Measurements from ENCODE around the gene TMEM51. TPM values are rescaled to one million over a fixed set of nuclear protein-coding genes. Genes with fewer than 3 reads are reported as not detected.

Gene TMEM51
- total RNA-seq, 1 donor from 2014 or later, result 4.7 TPM

GRCh38 chr1:15205586-15206346 is 52.2 kb downstream of the TMEM51 start:
- DNase-seq (ENCODE audit: missing footprints) (no peak), ATAC-seq (no peak)
- intact Hi-C loops (cut with DNase I), result loop anchor here (2.0 kb wide), 1 partner anchor 67 kb away; no protein-coding TSS in a partner anchor

- intact Hi-C loops (cut with DNase I), result no loop called here
- DNase-seq (ENCODE audit: missing footprints) (no peak), ATAC-seq (no peak)
Observed at GRCh38 chr1:15206418-15207030, 53.0 kb downstream of the TMEM51 start.

- intact Hi-C loops (cut with DNase I), result no loop called here
- ATAC-seq, result no peak
- DNase-seq (ENCODE audit: missing footprints), result no peak
Observed at GRCh38 chr1:15207031-15207828, 53.7 kb downstream of the TMEM51 start.

DNA sequence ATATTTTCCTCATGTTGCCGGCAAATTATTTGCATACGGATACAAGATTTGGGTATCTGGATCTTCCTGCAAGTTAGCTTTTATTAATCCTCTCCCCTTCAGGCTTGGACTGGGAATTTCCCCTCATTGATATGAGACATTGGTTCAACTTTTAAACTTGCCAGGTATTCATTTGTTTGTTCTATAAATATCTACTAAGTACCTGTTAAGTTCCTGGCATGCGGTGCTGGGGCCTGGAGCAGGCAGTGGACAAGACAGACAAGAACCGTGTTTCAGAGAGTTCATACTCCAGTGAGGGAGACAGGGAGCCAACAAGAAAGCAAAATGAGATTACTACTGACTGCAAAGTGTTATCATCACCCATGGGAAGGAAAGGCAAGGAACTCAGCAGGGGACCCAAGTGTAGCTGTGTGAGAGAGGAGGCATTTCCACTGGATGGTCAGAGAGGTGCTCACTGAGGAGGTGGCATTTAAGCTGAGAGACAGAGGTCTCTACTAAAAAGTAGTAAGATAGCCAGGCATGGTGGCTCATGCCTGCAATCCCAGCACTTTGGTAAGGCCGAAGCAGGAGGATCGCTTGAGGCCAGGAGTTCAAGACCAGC is 54.4 kb downstream of the TMEM51 start:
- no peak for DNase-seq (ENCODE audit: missing footprints)
- intact Hi-C loops (cut with DNase I), result no loop called here

GRCh38 chr1:15210651-15211375 is 57.3 kb downstream of the TMEM51 start:
- DNase-seq (ENCODE audit: missing footprints) (no peak), ATAC-seq (peak; percentile 33)
- intact Hi-C loops (cut with DNase I), result loop anchor here (5.0 kb wide), 1 partner anchor 59 kb away; the partner anchor contains the start of gene TMEM51

More for the DNA sequence above, 54.4 kb downstream of the TMEM51 start:
- ATAC-seq, result no peak

GRCh38 chr1:15211424-15211823 is 57.9 kb downstream of the TMEM51 start:
- intact Hi-C loops (cut with DNase I), result loop anchor here (5.0 kb wide), 1 partner anchor 59 kb away; the partner anchor contains the start of gene TMEM51
- DNase-seq (ENCODE audit: missing footprints) (no peak), ATAC-seq (no peak)

DNA sequence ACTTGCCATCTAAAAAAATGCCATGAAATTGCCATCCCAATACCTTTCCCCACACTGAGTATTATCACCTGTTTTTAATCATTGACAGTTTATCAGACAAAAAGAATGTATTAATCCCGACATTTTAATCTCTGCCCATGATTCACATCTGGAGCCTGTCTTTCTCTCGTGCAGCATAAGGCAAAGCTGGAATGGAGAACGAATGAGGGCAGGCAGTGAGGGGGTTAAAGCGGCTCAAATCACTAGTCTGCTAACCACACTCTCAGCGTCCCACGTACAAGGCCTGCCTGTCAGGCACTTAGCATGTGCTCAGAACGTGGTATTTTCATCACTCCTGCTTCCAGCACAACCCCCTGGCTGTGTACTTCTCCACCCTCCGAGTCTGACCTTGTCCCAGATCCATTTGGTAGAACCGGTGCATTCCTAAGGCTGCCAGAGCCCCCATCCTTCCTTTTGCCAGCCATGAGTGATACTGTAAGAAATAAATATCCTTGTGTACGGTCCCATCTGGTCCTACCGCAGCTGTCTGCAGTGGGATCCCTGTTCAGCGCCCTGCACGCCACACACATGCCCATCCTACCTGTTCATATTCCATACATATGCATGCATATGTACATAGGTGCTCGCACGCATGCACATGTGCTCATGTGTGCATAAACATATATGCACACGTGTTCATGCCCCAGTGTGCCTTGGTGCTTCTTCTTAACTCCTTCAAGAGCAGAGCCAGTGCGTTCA is 58.8 kb downstream of the TMEM51 start:
- DNase-seq (ENCODE audit: missing footprints), result no peak
- no peak for ATAC-seq
- intact Hi-C loops (cut with DNase I), result loop anchor here (5.0 kb wide), 1 partner anchor 60 kb away; the partner anchor contains the start of gene TMEM51

- DNase-seq (ENCODE audit: missing footprints) (no peak), ATAC-seq (no peak)
- intact Hi-C loops (cut with DNase I), result loop anchor here (5.0 kb wide), 1 partner anchor 61 kb away; the partner anchor contains the start of gene TMEM51
Observed at GRCh38 chr1:15212954-15213291, 59.4 kb downstream of the TMEM51 start.

DNA sequence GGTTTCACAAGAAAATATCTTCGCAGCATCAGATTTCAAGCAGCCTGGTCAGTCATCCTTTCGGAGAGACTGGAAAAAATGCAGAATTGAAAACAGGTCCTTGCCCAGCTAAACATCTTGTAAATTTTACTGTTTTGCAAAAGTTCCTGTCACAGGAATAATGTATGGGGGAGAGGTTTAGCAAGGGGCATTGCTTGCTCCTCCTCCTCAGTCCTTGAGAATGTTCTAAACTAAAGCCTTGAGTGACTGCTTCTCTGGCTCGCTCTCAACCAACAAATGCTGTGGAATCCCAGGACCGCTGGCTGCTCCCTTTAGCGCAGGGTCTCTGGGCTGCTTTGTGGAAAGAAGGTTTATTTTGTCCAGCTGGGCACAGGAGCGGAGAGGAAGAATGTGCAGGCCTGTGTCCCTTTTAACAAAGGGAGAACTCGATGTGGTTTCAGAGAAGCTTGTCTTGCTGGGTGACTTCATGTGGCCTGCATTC is 59.8 kb downstream of the TMEM51 start:
- intact Hi-C loops (cut with DNase I), result loop anchor here (5.0 kb wide), 1 partner anchor 61 kb away; the partner anchor contains the start of gene TMEM51
- ATAC-seq, result no peak
- no peak for DNase-seq (ENCODE audit: missing footprints)

GRCh38 chr1:15214527-15214926 is 61.0 kb downstream of the TMEM51 start:
- no peak for ATAC-seq
- DNase-seq (ENCODE audit: missing footprints), result no peak
- intact Hi-C loops (cut with DNase I), result loop anchor here (5.0 kb wide), 1 partner anchor 62 kb away; the partner anchor contains the start of gene TMEM51

- DNase-seq (ENCODE audit: missing footprints) (no peak), ATAC-seq (no peak)
- intact Hi-C loops (cut with DNase I), result no loop called here
Observed at GRCh38 chr1:15215116-15215515, 61.6 kb downstream of the TMEM51 start.

DNA sequence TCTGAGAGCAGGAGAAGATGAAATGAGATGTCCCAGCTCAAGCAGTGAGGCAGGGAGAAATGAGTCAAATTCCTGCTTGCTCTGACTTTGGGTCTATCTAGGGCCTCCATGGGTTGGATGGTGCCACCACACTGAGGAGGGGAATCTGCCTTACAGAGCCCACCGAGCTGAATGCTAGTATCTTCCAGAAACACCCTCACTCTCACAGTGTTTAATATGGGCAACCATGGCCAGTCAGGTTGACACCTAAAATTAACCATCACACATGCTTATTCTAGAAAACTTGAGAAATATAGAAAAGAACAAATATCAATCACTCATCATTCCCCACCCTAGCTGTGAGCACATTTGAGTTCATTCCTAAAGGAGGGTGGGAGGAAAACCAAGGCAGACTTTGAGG is 64.1 kb downstream of the TMEM51 start:
- intact Hi-C loops (cut with DNase I), result no loop called here
- no peak for DNase-seq (ENCODE audit: missing footprints)
- ATAC-seq, result no peak

GRCh38 chr1:15218287-15219279 is 65.0 kb downstream of the TMEM51 start:
- DNase-seq (ENCODE audit: missing footprints) (no peak), ATAC-seq (no peak)
- intact Hi-C loops (cut with DNase I), result no loop called here

- no peak for ATAC-seq
- intact Hi-C loops (cut with DNase I), result no loop called here
- no peak for DNase-seq (ENCODE audit: missing footprints)
Observed at GRCh38 chr1:15219280-15220023, 65.9 kb downstream of the TMEM51 start.

- intact Hi-C loops (cut with DNase I), result no loop called here
- ATAC-seq (no peak), DNase-seq (ENCODE audit: missing footprints) (no peak)
Observed at GRCh38 chr1:15220024-15220392, 66.5 kb downstream of the TMEM51 start.
